Hepatocyte (in vitro differentiated cells): ENCODE measurements around the gene CCDC158. TPM values are rescaled to one million over a fixed set of nuclear protein-coding genes. Genes with fewer than 3 reads are reported as not detected.

ENCODE experiments used
- DNase-seq: peaks from one replicate; pipeline ENCODE4 v3.0.0-alpha.2; 2016; ENCODE audit warnings: low spot score
- H2AFZ ChIP-seq: fragments of 200-600 bp; sonication (generic); 2 replicates; pipeline ENCODE4 v1.6.0; 2016; ENCODE audit warnings: antibody characterized with exemption, mild to moderate bottlenecking
- H3K27ac ChIP-seq: fragments of 200-600 bp; sonication (generic); 2 replicates; pipeline ENCODE4 v1.5.1; 2016; ENCODE audit warnings: mild to moderate bottlenecking
- H3K27me3 ChIP-seq: fragments of 200-600 bp; sonication (generic); 2 replicates; pipeline ENCODE4 v1.6.1; 2016
- H3K36me3 ChIP-seq: fragments of 200-600 bp; sonication (generic); replicated peaks from 2 replicates; pipeline ENCODE4 v1.5.1; 2016; ENCODE audit warnings: low read depth; ENCODE audit not compliant: insufficient read depth
- H3K4me1 ChIP-seq: fragments of 200-600 bp; sonication (generic); 2 replicates; pipeline ENCODE4 v1.5.1; 2016; ENCODE audit warnings: mild to moderate bottlenecking, moderate library complexity; ENCODE audit not compliant: insufficient read depth
- H3K4me2 ChIP-seq: fragments of 200-600 bp; sonication (generic); 2 replicates; pipeline ENCODE4 v1.6.0; 2016
- H3K4me3 ChIP-seq: fragments of 200-600 bp; sonication (generic); 2 replicates; pipeline ENCODE4 v1.5.1; 2016; ENCODE audit warnings: mild to moderate bottlenecking
- H3K79me2 ChIP-seq: fragments of 200-600 bp; sonication (generic); 2 replicates; pipeline ENCODE4 v1.6.0; 2017; ENCODE audit warnings: mild to moderate bottlenecking
- H3K9me2 ChIP-seq: fragments of 200-600 bp; sonication (generic); replicated peaks from 2 replicates; pipeline ENCODE4 v1.6.0; 2017; ENCODE audit warnings: mild to moderate bottlenecking; ENCODE audit not compliant: insufficient read depth
- H3K9me3 ChIP-seq: fragments of 200-600 bp; sonication (generic); 2 replicates; pipeline ENCODE4 v1.5.1; 2016; ENCODE audit warnings: low read depth, mild to moderate bottlenecking
- H4K20me1 ChIP-seq: fragments of 200-600 bp; sonication (generic); 2 replicates; pipeline ENCODE4 v1.6.0; 2016; ENCODE audit warnings: mild to moderate bottlenecking; ENCODE audit not compliant: insufficient read depth, poor library complexity, severe bottlenecking
- CTCF ChIP-seq: fragments of 200-600 bp; sonication (generic); IDR thresholded peaks from 2 replicates; pipeline ENCODE4 v1.5.1; 2016; ENCODE audit warnings: antibody characterized with exemption, mild to moderate bottlenecking; ENCODE audit not compliant: poor library complexity
- EZH2 ChIP-seq: fragments of 200-600 bp; sonication (generic); IDR thresholded peaks from 2 replicates; pipeline ENCODE4 v1.6.1; 2016; ENCODE audit warnings: antibody characterized with exemption, mild to moderate bottlenecking, borderline replicate concordance
- EZH2phosphoT487 ChIP-seq: fragments of 200-600 bp; sonication (generic); IDR thresholded peaks from one replicate; pipeline ENCODE4 v1.6.1; 2018; ENCODE audit warnings: antibody characterized with exemption, mild to moderate bottlenecking, low read depth, moderate library complexity; ENCODE audit not compliant: unreplicated experiment, severe bottlenecking
- WGBS: methylation state at CpG from one replicate; pipeline ENCODE4 v1.1.6; 2016; ENCODE audit warnings: low lambda C conversion rate; ENCODE audit errors: missing lambda C conversion rate; 5-methylcytosine and 5-hydroxymethylcytosine counted together
- polyA plus RNA-seq: library from polyadenylated mRNA; unstranded; fragments of >200 nt; fragmentation: Nextera tagmentation; extraction: Ambion mirVana; gene quantifications from 2 replicates; pipeline ENCODE4 v1.2.1, GENCODE V29; 2016
- total RNA-seq: library from RNA; depleted of rRNA; stranded (reverse); fragments of >200 nt; gene quantifications from 2 replicates; pipeline ENCODE4 v1.2.3, GENCODE V29; 2014

The CCDC158 gene
- total and polyA plus RNA-seq, 2 experiments from 2014 or later = 0.04 TPM; not detected in 1

- no peaks in the 10 kb centered on the region for H3K4me1 ChIP-seq
- H3K9me2 ChIP-seq = no peaks in the 10 kb centered on the region
- H3K4me2 ChIP-seq = no peak overlapping the region
- H3K27ac ChIP-seq = no peak overlapping the region
- no peaks in the 10 kb centered on the region for H3K9me3 ChIP-seq
- no peak for TF ChIP-seq EZH2phosphoT487
- TF ChIP-seq EZH2 = no peak
- no peak for TF ChIP-seq CTCF
- no peaks in the 10 kb centered on the region for H3K79me2 ChIP-seq
- no peaks in the 10 kb centered on the region for H3K36me3 ChIP-seq
- no peak overlapping the region for H2AFZ ChIP-seq
- H3K27me3 ChIP-seq = no peaks in the 10 kb centered on the region
- DNase-seq = no peak
- H4K20me1 ChIP-seq = no peaks in the 10 kb centered on the region
- 75% methylated on average over 3 of the region's 3 CpGs for WGBS
- H3K4me3 ChIP-seq = no peak overlapping the region
Observed at GRCh38 chr4:76449362-76449767, 28.4 kb upstream of the CCDC158 start.

GRCh38 chr4:76448211-76448610, 27.3 kb upstream of the CCDC158 start:
- 85% methylated on average over 3 of the region's 3 CpGs for WGBS
- Histone ChIP-seq H3K4me3 (no peak overlapping the region), H3K9me3 (no peaks in the 10 kb centered on the region), H4K20me1 (no peaks in the 10 kb centered on the region), H3K27ac (no peak overlapping the region), H2AFZ (no peak overlapping the region), H3K79me2 (no peaks in the 10 kb centered on the region), H3K36me3 (no peaks in the 10 kb centered on the region), H3K4me1 (no peaks in the 10 kb centered on the region), H3K9me2 (no peaks in the 10 kb centered on the region), H3K4me2 (no peak overlapping the region), H3K27me3 (no peaks in the 10 kb centered on the region)
- no peak for DNase-seq
- TF ChIP-seq EZH2 = no peak
- TF ChIP-seq CTCF = no peak
- TF ChIP-seq EZH2phosphoT487 = no peak

GRCh38 chr4:76447393-76447851, 26.5 kb upstream of the CCDC158 start:
- Histone ChIP-seq H4K20me1 (no peaks in the 10 kb centered on the region), H3K27me3 (no peaks in the 10 kb centered on the region), H3K36me3 (no peaks in the 10 kb centered on the region), H3K4me2 (no peak overlapping the region), H3K4me3 (no peak overlapping the region), H3K27ac (no peak overlapping the region), H2AFZ (no peak overlapping the region), H3K9me2 (no peaks in the 10 kb centered on the region), H3K79me2 (no peaks in the 10 kb centered on the region), H3K9me3 (no peaks in the 10 kb centered on the region), H3K4me1 (no peaks in the 10 kb centered on the region)
- no peak for DNase-seq
- 56% methylated on average over 1 of the region's 1 CpG for WGBS
- TF ChIP-seq EZH2phosphoT487 (no peak), CTCF (no peak), EZH2 (no peak)

- Histone ChIP-seq H3K4me1 (no peaks in the 10 kb centered on the region), H4K20me1 (no peaks in the 10 kb centered on the region), H3K4me2 (no peak overlapping the region), H3K27me3 (no peaks in the 10 kb centered on the region), H3K27ac (no peak overlapping the region), H3K9me3 (no peaks in the 10 kb centered on the region), H3K79me2 (no peaks in the 10 kb centered on the region), H2AFZ (no peak overlapping the region), H3K9me2 (no peaks in the 10 kb centered on the region), H3K4me3 (no peak overlapping the region), H3K36me3 (no peaks in the 10 kb centered on the region)
- WGBS = 86% methylated on average over 2 of the region's 2 CpGs
- no peak for DNase-seq
- TF ChIP-seq EZH2phosphoT487 = no peak
- TF ChIP-seq EZH2 = no peak
- no peak for TF ChIP-seq CTCF
Observed at GRCh38 chr4:76445911-76446310, 25.0 kb upstream of the CCDC158 start.
